Right kidney (tissue), 1 donor: ENCODE data around the gene IL31.

Source experiments
- DNase-seq: peaks from one replicate; pipeline ENCODE4 v3.0.0-alpha.2; 2016

Gene IL31

DNA sequence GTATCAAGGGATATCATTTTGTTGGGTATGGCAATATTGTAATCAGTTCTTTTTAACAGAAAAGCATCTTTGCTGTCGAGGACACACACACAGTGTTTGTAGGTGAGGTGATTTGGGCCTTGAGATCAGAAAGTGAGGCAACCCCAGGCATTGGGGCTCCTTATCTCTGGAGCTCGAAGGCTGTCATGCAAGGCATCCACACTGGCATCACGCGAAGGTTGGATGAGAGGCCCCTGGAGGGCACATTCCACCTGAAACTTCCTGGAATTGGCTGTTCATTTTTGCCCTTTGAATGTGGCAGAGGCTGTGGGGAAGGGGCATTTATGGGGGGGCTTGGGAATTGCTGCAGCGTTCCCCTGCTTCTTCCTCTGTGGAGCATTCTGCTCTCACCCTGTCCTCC lies 45.5 kb downstream of the IL31 start:
- DNase-seq, result no peak

DNA sequence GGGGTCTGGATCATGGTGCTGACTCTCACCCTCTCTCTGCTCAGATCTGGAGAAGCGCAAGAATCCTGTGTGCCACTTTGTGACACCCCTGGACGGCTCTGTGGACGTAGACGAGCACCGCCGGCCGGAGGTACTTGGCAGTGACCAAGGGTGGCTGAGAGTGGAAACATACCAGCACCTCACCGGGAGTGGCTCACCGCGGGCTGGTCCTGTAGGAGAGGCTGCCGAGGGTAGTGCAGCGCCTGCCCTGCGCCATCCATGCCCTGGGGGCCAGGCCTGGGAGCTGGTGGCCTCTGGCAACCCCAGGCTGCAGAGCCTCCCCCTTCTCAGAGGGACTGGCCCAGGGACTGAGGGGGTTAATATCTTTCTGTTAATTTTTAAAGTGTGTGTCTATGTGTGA lies 46.2 kb downstream of the IL31 start:
- no peak for DNase-seq

DNA sequence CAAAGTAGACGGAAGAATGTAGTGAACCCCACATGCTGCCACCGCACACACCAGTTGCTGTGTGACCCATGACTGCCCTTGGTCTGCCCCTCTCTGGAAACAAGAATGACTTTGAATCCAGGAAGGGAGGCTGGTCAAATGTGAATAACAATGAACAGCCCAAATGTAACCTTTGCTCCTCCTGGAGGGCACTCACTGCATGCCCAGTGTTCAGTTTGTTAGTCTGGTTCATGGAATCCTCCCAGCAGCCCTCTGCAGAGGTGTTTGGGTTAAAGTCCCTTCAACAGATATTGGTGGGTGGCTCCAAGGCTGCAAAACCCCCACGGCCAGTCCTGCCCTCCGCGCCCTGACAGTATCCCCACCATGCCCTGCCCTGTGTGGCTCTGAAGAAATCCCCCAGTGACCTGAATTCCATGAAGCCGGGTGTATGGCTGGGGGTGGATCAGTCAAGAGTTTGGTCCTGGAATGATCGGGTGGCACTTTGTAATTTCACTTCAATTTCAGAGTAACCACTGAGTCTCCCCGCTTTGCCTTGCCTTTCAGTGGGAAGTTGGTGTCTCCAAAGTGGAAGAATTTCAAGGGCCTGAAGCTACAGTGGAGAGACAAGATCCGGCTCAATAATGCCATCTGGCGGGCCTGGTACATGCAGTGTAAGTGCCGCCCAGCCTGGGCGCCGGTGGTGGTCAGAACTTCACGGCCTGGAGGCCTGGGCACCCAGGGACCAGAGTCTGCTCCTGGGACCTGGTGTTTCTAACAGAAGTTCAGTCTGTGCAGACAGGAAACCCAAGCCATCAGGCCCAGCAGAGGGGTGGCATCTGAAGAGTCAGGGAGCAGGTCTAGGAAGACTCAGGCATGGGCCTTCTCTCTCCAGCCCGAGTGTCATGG lies 47.1 kb downstream of the IL31 start:
- no peak for DNase-seq

DNA sequence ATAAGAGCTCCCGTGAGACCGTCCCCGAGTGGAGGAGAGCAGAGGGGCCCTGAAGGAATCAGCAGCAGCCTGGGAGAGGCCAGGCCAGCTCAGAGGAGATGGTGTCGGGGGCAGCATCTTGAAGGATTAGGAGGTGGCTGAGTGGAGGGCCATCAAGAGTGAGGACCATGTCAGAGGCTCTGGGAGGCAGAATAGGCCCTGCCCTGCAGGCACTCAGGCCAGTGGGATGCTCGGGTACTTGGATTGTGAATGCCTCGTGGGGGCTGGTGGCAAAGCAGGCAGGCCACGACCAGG lies 47.7 kb downstream of the IL31 start:
- DNase-seq, result no peak

DNA sequence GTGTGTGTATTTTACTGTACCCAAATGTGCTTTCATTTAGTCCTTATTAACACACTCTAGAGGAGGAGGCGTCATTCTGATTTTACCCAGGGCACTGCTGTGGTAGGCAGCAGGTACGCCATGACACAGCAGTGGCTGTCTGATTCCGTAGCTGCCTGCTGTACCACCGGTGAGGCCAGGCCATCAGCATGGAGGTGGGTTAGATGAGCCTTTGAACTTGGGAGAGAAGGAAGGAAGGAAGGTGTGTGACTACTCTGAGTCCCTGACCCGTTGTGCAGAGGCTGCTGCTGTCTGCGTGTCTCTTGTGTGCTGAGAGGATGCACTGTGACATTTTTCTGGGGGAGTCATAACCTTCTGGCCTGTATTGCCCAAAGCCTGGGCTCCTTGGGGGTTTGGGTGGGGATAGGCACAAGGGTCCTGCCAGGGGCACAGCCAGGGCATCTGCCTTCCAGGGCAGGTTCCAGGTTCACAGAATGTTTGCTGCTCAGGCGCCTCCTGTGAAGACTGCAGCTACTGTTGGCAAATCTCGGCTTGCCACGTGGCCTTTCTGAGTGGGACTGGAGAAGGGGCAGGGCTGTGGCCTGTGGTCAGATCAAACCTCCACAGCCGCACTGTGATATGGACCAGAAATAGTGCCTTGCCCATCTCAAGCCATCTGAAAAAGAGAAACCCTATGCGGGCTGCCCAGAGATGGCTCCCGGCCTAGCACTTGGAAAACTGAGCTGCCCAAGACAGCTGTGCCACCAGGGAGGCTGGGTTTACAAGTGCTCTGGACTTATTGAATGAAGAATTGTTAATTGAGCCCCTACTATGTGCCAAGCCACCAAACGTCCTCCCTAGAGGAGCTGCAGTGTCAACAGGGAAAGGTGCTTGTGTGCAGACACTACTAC lies 48.3 kb downstream of the IL31 start:
- DNase-seq, result no peak

DNA sequence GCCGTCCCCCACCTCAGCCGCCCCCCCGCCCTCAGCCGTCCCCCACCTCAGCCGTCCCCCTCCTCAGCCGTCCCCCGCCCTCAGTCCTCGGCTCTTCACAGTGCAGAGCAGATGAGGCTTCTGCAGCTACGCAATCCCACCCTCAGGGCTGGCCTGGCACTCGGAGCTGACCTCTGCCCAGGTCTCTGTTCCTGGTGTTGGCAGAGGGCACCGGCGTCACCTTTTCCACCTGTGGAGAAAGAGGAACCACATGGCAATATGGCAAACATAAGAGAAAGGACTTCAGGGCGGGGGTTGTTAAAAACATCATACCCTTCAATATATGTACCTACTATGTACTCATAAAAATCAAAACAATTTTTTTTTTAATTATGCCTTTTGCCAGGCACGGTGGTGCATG lies 49.7 kb downstream of the IL31 start:
- DNase-seq, result no peak

DNA sequence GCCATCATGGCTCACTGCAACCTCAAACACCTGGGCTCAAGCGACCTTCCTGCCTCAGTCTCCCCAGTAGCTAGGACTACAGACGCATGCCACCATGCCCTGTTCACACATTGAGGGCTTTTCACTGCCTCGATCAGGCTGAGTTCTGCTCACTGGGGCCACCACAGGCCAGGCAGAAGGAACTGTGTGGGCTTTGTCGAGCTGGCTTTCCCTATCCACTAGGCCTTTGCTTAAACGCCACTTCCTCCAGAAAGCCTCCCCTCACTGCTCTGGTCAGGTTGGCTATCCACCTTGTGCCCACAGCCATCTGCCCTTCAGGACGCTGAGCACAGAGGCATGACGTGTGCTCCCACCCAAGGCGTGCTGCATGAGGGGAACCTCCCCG lies 50.3 kb downstream of the IL31 start:
- no peak for DNase-seq

DNA sequence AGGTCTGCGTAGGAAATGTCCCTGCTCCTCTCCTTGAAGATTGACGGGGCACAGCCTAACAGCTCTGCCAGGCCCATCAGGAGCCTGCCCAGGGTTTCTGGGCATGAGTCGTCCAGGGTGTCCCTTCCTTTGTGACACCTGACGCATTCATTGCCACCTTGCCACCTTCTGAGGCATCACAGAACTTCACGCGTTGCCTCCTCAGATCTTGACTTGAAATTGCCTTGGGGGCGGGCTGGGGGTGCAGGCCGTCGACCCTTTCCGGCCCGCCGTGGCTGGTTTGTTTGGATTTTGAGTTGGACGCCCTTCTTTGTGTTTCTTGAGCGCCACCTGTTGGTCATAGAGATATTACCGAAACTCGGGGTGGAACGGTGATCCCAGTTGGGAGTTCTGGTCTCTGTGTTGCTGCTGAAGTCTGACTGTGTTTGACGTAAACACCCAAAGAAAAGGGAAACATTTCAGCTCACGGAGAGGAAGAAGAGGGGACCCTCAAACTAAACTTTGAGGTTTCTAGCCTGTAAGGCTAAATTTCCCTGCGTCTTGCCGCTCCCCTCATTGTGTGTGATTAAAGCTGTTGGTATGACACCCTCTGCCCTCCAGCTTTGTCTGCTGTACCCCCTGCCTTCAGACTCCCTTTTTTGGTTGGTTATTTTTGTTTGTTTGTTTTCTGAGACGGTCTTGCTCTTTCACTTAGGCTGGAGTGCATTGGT lies 50.8 kb downstream of the IL31 start:
- peak; percentile 84 for DNase-seq
